HepG2 (cell line): ENCODE data around the gene NSD2. TPM values are rescaled to one million over a fixed set of nuclear protein-coding genes. Genes with fewer than 3 reads are reported as not detected.
A peak's percentile ranks its signal among the peaks of the same experiment; 100 is the strongest.

ENCODE experiments used
- ATAC-seq: fragments of 200-7000 bp; cut with Tn5 transposase; 3 replicates; pipeline ENCODE4 v1.9.1; 2020; ENCODE audit warnings: mild to moderate bottlenecking, moderate library complexity
- BruUV-seq: library from RNA; stranded (reverse); fragments of 400-500 nt; replicated peaks from 2 replicates; lab custom pipeline; 2021; lab: Mats Ljungman, UMichigan
- CTCF ChIA-PET: fragments of 300-600 bp; formaldehyde crosslinking; extraction: SDS; loops from one replicate; lab custom pipeline; 2021; ENCODE audit warnings: low total read pairs, inconsistent platforms, low intra/inter-chr PET ratio; lab: Yijun Ruan, JAX
- POLR2A ChIA-PET: fragments of 350-600 bp; sonication (Branson Sonifier 250); formaldehyde crosslinking; loops from one replicate; lab custom pipeline; 2020; ENCODE audit warnings: antibody characterized with exemption, inconsistent platforms; lab: Yijun Ruan, JAX
- DNase-seq: peaks from one replicate; pipeline ENCODE4 v3.0.0-alpha.2; 2015; ENCODE audit warnings: low spot score
- FAIRE-seq: peaks from 3 replicates; lab custom pipeline; 2011; peaks lifted over from hg19 to GRCh38; lab: Jason Lieb, UNC
- H2AFZ ChIP-seq: one replicate; pipeline ENCODE4 v1.6.1; 2011; ENCODE audit warnings: low read length, inconsistent platforms
- H3K27ac ChIP-seq: fragments of 300-600 bp; 3 replicates; pipeline ENCODE4 v1.8.0; 2011; ENCODE audit warnings: mixed run types, mild to moderate bottlenecking, mixed read lengths, low read length, inconsistent platforms; ENCODE audit not compliant: insufficient read depth; ENCODE audit errors: extremely low read length
- H3K27me3 ChIP-seq, 2 experiments: fragments of 200-600 bp in 1 of 2; 2 replicates in 1 of 2; 3 replicates in 1 of 2; pipeline versions ENCODE4 v1.6.0 to v1.8.0; 2011; ENCODE audit warnings: low read length in 2 of 2, mild to moderate bottlenecking in 2 of 2, moderate library complexity in 2 of 2, inconsistent platforms in 1 of 2; ENCODE audit not compliant: insufficient read depth in 2 of 2, control insufficient read depth in 1 of 2
- H3K36me3 ChIP-seq, 2 experiments: fragments of 200-600 bp in 1 of 2; replicated peaks in 1 of 2; 2 replicates in 1 of 2; 3 replicates in 1 of 2; pipeline versions ENCODE4 v1.5.1 to v1.8.0; 2011; ENCODE audit warnings: low read length in 2 of 2, inconsistent platforms in 1 of 2; ENCODE audit not compliant: insufficient read depth in 2 of 2, control insufficient read depth in 1 of 2
- H3K4me1 ChIP-seq: 2 replicates; pipeline ENCODE4 v1.5.1; 2012; ENCODE audit warnings: low read length, inconsistent platforms; ENCODE audit not compliant: insufficient read depth
- H3K4me2 ChIP-seq: 2 replicates; pipeline ENCODE4 v1.6.0; 2011; ENCODE audit warnings: low read depth, low read length, inconsistent platforms
- H3K4me3 ChIP-seq, 3 experiments: fragments of 200-600 bp in 1 of 3; sonication (generic), shearing (Covaris generic) in 1 of 3; replicated peaks in 1 of 3; 2 replicates each; pipeline ENCODE4 v1.5.1; 2011 to 2016; ENCODE audit warnings: low read length in 3 of 3, inconsistent platforms in 2 of 3, low read depth in 2 of 3, mild to moderate bottlenecking in 2 of 3, control low read depth in 1 of 3, mixed read lengths in 1 of 3; ENCODE audit not compliant: insufficient read depth in 1 of 3
- H3K79me2 ChIP-seq: one replicate; pipeline ENCODE4 v1.6.1; 2011; ENCODE audit warnings: low read length, inconsistent platforms; ENCODE audit not compliant: insufficient read depth
- H3K9ac ChIP-seq: 2 replicates; pipeline ENCODE4 v1.6.0; 2011; ENCODE audit warnings: mild to moderate bottlenecking, low read depth, low read length, inconsistent platforms; ENCODE audit not compliant: insufficient read depth
- H3K9me3 ChIP-seq: 2 replicates; pipeline ENCODE4 v1.5.1; 2012; ENCODE audit warnings: mild to moderate bottlenecking, low read length
- H4K20me1 ChIP-seq: 2 replicates; pipeline ENCODE4 v1.6.0; 2011; ENCODE audit warnings: inconsistent platforms, mild to moderate bottlenecking, low read length, moderate library complexity; ENCODE audit not compliant: insufficient read depth
- GTF2F1 ChIP-seq: fragments of 150-350 bp; IDR thresholded peaks from 2 replicates; pipeline ENCODE4 v1.6.1; 2014; ENCODE audit warnings: low read length
- GTF3A ChIP-seq: sonication (generic); formaldehyde crosslinking; conservative IDR thresholded peaks from 2 replicates; pipeline ENCODE4 v1.4.0; 2020; ENCODE audit warnings: mild to moderate bottlenecking, missing genetic modification reagents
- HMG20A ChIP-seq: IDR thresholded peaks from 2 replicates; pipeline ENCODE4 v1.6.1; 2016; ENCODE audit warnings: borderline replicate concordance
- HOMEZ ChIP-seq: IDR thresholded peaks from 2 replicates; pipeline ENCODE4 v1.6.1; 2016; ENCODE audit warnings: low read depth
- KDM3A ChIP-seq: IDR thresholded peaks from 2 replicates; pipeline ENCODE4 v1.6.1; 2018; ENCODE audit warnings: low read depth, missing compliant biosample characterization
- LCORL ChIP-seq, 2 experiments: fragments of 450-650 bp in 1 of 2; sonication (generic) in 1 of 2; formaldehyde crosslinking in 1 of 2; IDR thresholded peaks; 2 replicates each; pipeline versions ENCODE4 v1.5.0 to v1.6.1; 2017 to 2020; ENCODE audit warnings: antibody characterized with exemption in 1 of 2, missing genetic modification reagents in 1 of 2
- MBD4 ChIP-seq: IDR thresholded peaks from 2 replicates; pipeline ENCODE4 v1.6.1; 2012; ENCODE audit warnings: low read length, inconsistent platforms, borderline replicate concordance
- PHB2 ChIP-seq: fragments of 450-650 bp; IDR thresholded peaks from 2 replicates; pipeline ENCODE4 v1.6.1; 2018; ENCODE audit not compliant: partially characterized antibody
- SRF ChIP-seq: IDR thresholded peaks from 2 replicates; pipeline ENCODE4 v1.6.1; 2011; ENCODE audit warnings: mild to moderate bottlenecking, low read depth, low read length, moderate library complexity
- SRSF9 ChIP-seq: fragments of 200-400 bp; formaldehyde crosslinking; IDR thresholded peaks from 2 replicates; pipeline ENCODE4 v1.6.1; 2018; ENCODE audit warnings: borderline replicate concordance, mild to moderate bottlenecking, low read depth, low read length; ENCODE audit not compliant: insufficient read depth, poor library complexity, severe bottlenecking
- TFDP1 ChIP-seq: IDR thresholded peaks from 2 replicates; pipeline ENCODE4 v1.6.1; 2016; ENCODE audit warnings: missing compliant biosample characterization, missing genetic modification reagents, borderline replicate concordance
- ZNF362 ChIP-seq: sonication (generic); formaldehyde crosslinking; IDR thresholded peaks from 2 replicates; pipeline ENCODE4 v1.4.0; 2020; ENCODE audit warnings: missing genetic modification reagents, mild to moderate bottlenecking, borderline replicate concordance
- ZNF530 ChIP-seq: sonication (generic); formaldehyde crosslinking; IDR thresholded peaks from 2 replicates; pipeline ENCODE4 v1.5.0; 2020; ENCODE audit warnings: low read depth, mild to moderate bottlenecking, missing genetic modification reagents
- ZNF550 ChIP-seq: sonication (generic); formaldehyde crosslinking; IDR thresholded peaks from 2 replicates; pipeline ENCODE4 v1.4.0; 2020; ENCODE audit warnings: mild to moderate bottlenecking, missing genetic modification reagents, borderline replicate concordance
- ZNF747 ChIP-seq: sonication (generic); formaldehyde crosslinking; IDR thresholded peaks from 2 replicates; pipeline ENCODE4 v1.8.1; 2023; ENCODE audit warnings: missing genetic modification reagents, mild to moderate bottlenecking, borderline replicate concordance
- WGBS: methylation state at CpG from one replicate; pipeline ENCODE4 v1.1.6; 2017; ENCODE audit warnings: low lambda C conversion rate; 5-methylcytosine and 5-hydroxymethylcytosine counted together
- in situ Hi-C: cut with HindIII; loops from 2 replicates; pipeline ENCODE4 v1.10.0; 2017; ENCODE audit warnings: low pct_unique_long_range_greater_than_20kb; ENCODE audit not compliant: extremely low pct_ligation_motif_present
- intact Hi-C: fragments of 100-400 bp; cut with micrococcal nuclease; formaldehyde crosslinking; loops from one replicate; pipeline ENCODE4 v1.10.0; 2022; ENCODE audit not compliant: unreplicated experiment
- polyA plus RNA-seq, 8 experiments: library from polyadenylated mRNA; depleted of rRNA in 3 of 8; stranded (reverse) in 7 of 8; unstranded in 1 of 8; fragments of >200 nt; fragmentation: Illumina TruSeq in 4 of 8; extraction: Trizol in 4 of 8; gene quantifications; 2 replicates each; pipeline versions ENCODE4 v1.2.1 to v1.2.3, GENCODE V29; 2011 to 2016; ENCODE audit warnings: low read depth in 4 of 8, missing spikeins in 1 of 8, mixed read lengths in 1 of 8; ENCODE audit not compliant: insufficient read depth in 1 of 8
- total RNA-seq, 5 experiments: library from RNA; depleted of rRNA; stranded (reverse); fragments of >200 nt; fragmentation: Illumina TruSeq; extraction: Trizol; gene quantifications; 2 replicates each; pipeline ENCODE4 v1.2.3, GENCODE V29; 2016; ENCODE audit warnings: low read depth in 1 of 5

Gene NSD2
- total and polyA plus RNA-seq, 2 of the 13 experiments (the other 11 are each of a cell fraction or from before 2014, with no cell fraction given) = 22.0 to 65.9 TPM

GRCh38 chr4:1900087-1900433 lies 28.9 kb downstream of the NSD2 start:
- H3K9ac ChIP-seq = no peak overlapping the region
- in situ Hi-C loops (loop anchor here (5.0 kb wide), 1 partner anchor 38 kb away; no protein-coding TSS in a partner anchor), intact Hi-C loops (no loop called here)
- peaks cover 13 to 55% of the 10 kb centered on the region in 2 experiments for H3K36me3 ChIP-seq
- peaks cover 82% of the 10 kb centered on the region for H3K79me2 ChIP-seq
- H3K9me3 ChIP-seq = no peaks in the 10 kb centered on the region
- no peak overlapping the region for H3K27ac ChIP-seq
- H3K27me3 ChIP-seq = no peaks in the 10 kb centered on the region
- H3K4me1 ChIP-seq = peaks cover 60% of the 10 kb centered on the region
- H2AFZ ChIP-seq = no peak overlapping the region
- H4K20me1 ChIP-seq = peaks cover 19% of the 10 kb centered on the region
- FAIRE-seq = no peak
- no peak overlapping the region for H3K4me2 ChIP-seq
- ChIA-PET CTCF (interaction anchor here (2.1 kb wide), 1 partner anchor 41 kb away, joined by 12 read pairs; no protein-coding TSS in a partner anchor), POLR2A (interaction anchor here (1.0 kb wide), 1 partner anchor 43 kb away, joined by 4 read pairs; no protein-coding TSS in a partner anchor)
- no peak for DNase-seq
- TF ChIP-seq HMG20A (no peak), LCORL (IDR thresholded peaks at IDR 0.05) (peak; percentile 89), LCORL (CRISPR knock-in tag; IDR thresholded peaks at IDR 0.05) (no peak)
- ATAC-seq = no peak
- no peak overlapping the region for H3K4me3 ChIP-seq
- no TSS peak for BruUV-seq

- Histone ChIP-seq H3K79me2 (peaks cover 82% of the 10 kb centered on the region), H3K4me2 (no peak overlapping the region), H3K36me3 (peaks cover 17 to 58% of the 10 kb centered on the region in 2 experiments), H3K4me1 (peaks cover 63% of the 10 kb centered on the region), H3K9ac (no peak overlapping the region), H3K27me3 (no peaks in the 10 kb centered on the region), H3K9me3 (no peaks in the 10 kb centered on the region), H3K4me3 (no peak overlapping the region), H4K20me1 (peaks cover 17% of the 10 kb centered on the region), H2AFZ (no peak overlapping the region), H3K27ac (no peak overlapping the region)
- TSS peak; percentile 63 for BruUV-seq
- CTCF ChIA-PET = interaction anchor here (2.1 kb wide), 1 partner anchor 41 kb away, joined by 12 read pairs; no protein-coding TSS in a partner anchor
- intact Hi-C loops = no loop called here
- in situ Hi-C loops = loop anchor here (5.0 kb wide), 1 partner anchor 38 kb away; no protein-coding TSS in a partner anchor
- no peak for ATAC-seq
- DNase-seq = no peak
- 98% methylated on average over 16 of the region's 16 CpGs for WGBS
- POLR2A ChIA-PET = interaction anchor here (1.0 kb wide), 1 partner anchor 44 kb away, joined by 4 read pairs; no protein-coding TSS in a partner anchor
- FAIRE-seq = no peak
- TF ChIP-seq PHB2 (no peak), ZNF747 (no peak), MBD4 (no peak), HOMEZ (CRISPR knock-in tag) (no peak), KDM3A (CRISPR knock-in tag) (no peak), GTF3A (CRISPR knock-in tag) (no peak), SRF (no peak), ZNF530 (CRISPR knock-in tag) (no peak), SRSF9 (no peak), ZNF362 (no peak), GTF2F1 (no peak), TFDP1 (no peak), ZNF550 (no peak)
Measured at GRCh38 chr4:1900624-1901023, 29.4 kb downstream of the NSD2 start.
